Fibroblast of lung (primary cell): ENCODE measurements around the gene ZNF385D. TPM values are rescaled to one million over a fixed set of nuclear protein-coding genes. Genes with fewer than 3 reads are reported as not detected.

Experiments used
- DNase-seq, 2 donors: peaks; one replicate each; pipeline versions ENCODE4 v3.0.0 to v3.0.0-alpha.2; 2010; ENCODE audit warnings: low read depth in 2 of 2
- H2AFZ ChIP-seq: 2 replicates; pipeline ENCODE4 v1.5.1; 2012; ENCODE audit warnings: low read length, control low read depth, inconsistent platforms
- H3K27ac ChIP-seq: 2 replicates; pipeline ENCODE4 v1.5.1; 2011; ENCODE audit warnings: low read length, control low read depth; ENCODE audit not compliant: insufficient read depth
- H3K27me3 ChIP-seq: 2 replicates; pipeline ENCODE4 v1.5.1; 2011; ENCODE audit warnings: mild to moderate bottlenecking, low read length; ENCODE audit not compliant: control insufficient read depth, insufficient read depth
- H3K36me3 ChIP-seq: 2 replicates; pipeline ENCODE4 v1.5.1; 2011; ENCODE audit warnings: low read length; ENCODE audit not compliant: control insufficient read depth, insufficient read depth
- H3K4me1 ChIP-seq: 2 replicates; pipeline ENCODE4 v1.5.1; 2011; ENCODE audit warnings: low read length; ENCODE audit not compliant: control insufficient read depth, insufficient read depth; ENCODE audit errors: extremely low read depth
- H3K4me2 ChIP-seq: 2 replicates; pipeline ENCODE4 v1.5.1; 2011; ENCODE audit warnings: low read length, control low read depth; ENCODE audit not compliant: insufficient read depth; ENCODE audit errors: extremely low read depth
- H3K4me3 ChIP-seq, 4 experiments: fragments of 200-600 bp in 1 of 4; sonication (generic) in 1 of 4; replicated peaks in 1 of 4; 2 replicates each; pipeline ENCODE4 v1.5.1; 2011 to 2016; ENCODE audit warnings: low read length in 4 of 4, low read depth in 3 of 4, mild to moderate bottlenecking in 3 of 4, control low read depth in 2 of 4, inconsistent platforms in 1 of 4, mixed read lengths in 1 of 4; ENCODE audit not compliant: insufficient read depth in 1 of 4; ENCODE audit errors: control extremely low read depth in 1 of 4
- H3K79me2 ChIP-seq: 2 replicates; pipeline ENCODE4 v1.5.1; 2012; ENCODE audit warnings: mild to moderate bottlenecking, low read length, inconsistent platforms; ENCODE audit not compliant: control insufficient read depth, insufficient read depth
- H3K9ac ChIP-seq: 2 replicates; pipeline ENCODE4 v1.5.1; 2011; ENCODE audit warnings: mild to moderate bottlenecking, low read length, control low read depth; ENCODE audit not compliant: insufficient read depth
- H3K9me3 ChIP-seq: 2 replicates; pipeline ENCODE4 v1.5.1; 2012; ENCODE audit warnings: low read depth, low read length; ENCODE audit not compliant: control insufficient read depth, insufficient read depth
- H4K20me1 ChIP-seq: 2 replicates; pipeline ENCODE4 v1.5.1; 2011; ENCODE audit warnings: low read length; ENCODE audit not compliant: control insufficient read depth, insufficient read depth; ENCODE audit errors: extremely low read depth
- CTCF ChIP-seq, 2 donors: IDR thresholded peaks in 1 of 2; conservative IDR thresholded peaks in 1 of 2; 1 replicate in 1 of 2; 2 replicates in 1 of 2; pipeline ENCODE4 v1.5.1; 2011 to 2012; ENCODE audit warnings: low read length in 2 of 2, control low read depth in 1 of 2, inconsistent platforms in 1 of 2, low read depth in 1 of 2, mild to moderate bottlenecking in 1 of 2
- EZH2 ChIP-seq: IDR thresholded peaks from 2 replicates; pipeline ENCODE4 v1.5.1; 2012; ENCODE audit warnings: low read length, control low read depth, mild to moderate bottlenecking; ENCODE audit errors: missing control alignments
- polyA plus RNA-seq, 2 donors: library from polyadenylated mRNA; depleted of rRNA in 1 of 2; stranded (reverse) in 1 of 2; unstranded in 1 of 2; fragments of >200 nt; gene quantifications; 2 replicates each; pipeline ENCODE4 v1.2.1, GENCODE V29; 2011 to 2012; ENCODE audit warnings: missing spikeins in 1 of 2
- total RNA-seq: library from RNA; depleted of rRNA; stranded (reverse); fragments of >200 nt; gene quantifications from 2 replicates; pipeline ENCODE4 v1.2.1, GENCODE V29; 2014

Gene ZNF385D
- total and polyA plus RNA-seq, 2 donors (not counting 1 experiment from before 2014, with no cell fraction given) = 0.83 to 1.9 TPM

GRCh38 chr3:21601178-21601577, 149.8 kb downstream of the ZNF385D start:
- no peak overlapping the region for H2AFZ ChIP-seq
- H3K4me2 ChIP-seq = no peak overlapping the region
- TF ChIP-seq EZH2 = no peak
- no peak for TF ChIP-seq CTCF (conservative IDR thresholded peaks at IDR 0.05 in 1 of 2, IDR thresholded peaks at IDR 0.05 in 1 of 2; ENCODE audit: low read depth in 1 of 2, low read length in 2 of 2)
- H3K27ac ChIP-seq = no peak overlapping the region
- H3K36me3 ChIP-seq = no peaks in the 10 kb centered on the region
- no peak overlapping the region for H3K9ac ChIP-seq
- H4K20me1 ChIP-seq = no peaks in the 10 kb centered on the region
- H3K9me3 ChIP-seq = no peaks in the 10 kb centered on the region
- no peaks in the 10 kb centered on the region for H3K79me2 ChIP-seq
- no peak for DNase-seq
- no peak overlapping the region for H3K4me3 ChIP-seq
- no peaks in the 10 kb centered on the region for H3K27me3 ChIP-seq
- no peaks in the 10 kb centered on the region for H3K4me1 ChIP-seq

- Histone ChIP-seq H2AFZ (no peak overlapping the region), H3K79me2 (no peaks in the 10 kb centered on the region), H3K27ac (no peak overlapping the region), H3K9ac (no peak overlapping the region), H3K4me2 (no peak overlapping the region), H3K9me3 (no peaks in the 10 kb centered on the region), H4K20me1 (no peaks in the 10 kb centered on the region), H3K4me3 (no peak overlapping the region), H3K4me1 (no peaks in the 10 kb centered on the region), H3K36me3 (no peaks in the 10 kb centered on the region), H3K27me3 (no peaks in the 10 kb centered on the region)
- no peak for TF ChIP-seq EZH2
- no peak for TF ChIP-seq CTCF (conservative IDR thresholded peaks at IDR 0.05 in 1 of 2, IDR thresholded peaks at IDR 0.05 in 1 of 2; ENCODE audit: low read depth in 1 of 2, low read length in 2 of 2)
- DNase-seq = no peak
Measured at GRCh38 chr3:21599890-21600289, 151.1 kb downstream of the ZNF385D start.

- no peak overlapping the region for H3K4me3 ChIP-seq
- no peaks in the 10 kb centered on the region for H3K4me1 ChIP-seq
- TF ChIP-seq CTCF (conservative IDR thresholded peaks at IDR 0.05 in 1 of 2, IDR thresholded peaks at IDR 0.05 in 1 of 2; ENCODE audit: low read depth in 1 of 2, low read length in 2 of 2) (no peak), EZH2 (no peak)
- no peaks in the 10 kb centered on the region for H3K79me2 ChIP-seq
- no peak overlapping the region for H3K9ac ChIP-seq
- no peak overlapping the region for H3K4me2 ChIP-seq
- H3K27ac ChIP-seq = no peak overlapping the region
- no peak for DNase-seq
- H3K9me3 ChIP-seq = no peaks in the 10 kb centered on the region
- no peak overlapping the region for H2AFZ ChIP-seq
- no peaks in the 10 kb centered on the region for H4K20me1 ChIP-seq
- H3K27me3 ChIP-seq = no peaks in the 10 kb centered on the region
- no peaks in the 10 kb centered on the region for H3K36me3 ChIP-seq
Measured at GRCh38 chr3:21592828-21593227, 158.2 kb downstream of the ZNF385D start.
